Measurements from ENCODE around the gene KIFC3.
"Not testable (repeated sequence)": the region's sequence is repeated elsewhere in the genome, so short reads cannot be mapped to it uniquely, and the experiment has no call there.

The KIFC3 gene

GRCh38 chr16:57802341-57803133 is at the start of gene KIFC3:
KIFC3 (minus strand) TSS chr16:57802491; CDS start chr16:57798243, 4,248 bp downstream.
- DNase-seq: peak; percentile 89

- DNase-seq: no peak
These were observed 45.9 kb upstream of the KIFC3 start for GRCh38 chr16:57848181-57848580.

- not testable (repeated sequence) for DNase-seq
These were observed 44.6 kb upstream of the KIFC3 start for GRCh38 chr16:57846931-57847330.

- DNase-seq: no peak
These were observed 43.9 kb upstream of the KIFC3 start for GRCh38 chr16:57846078-57846697.

GRCh38 chr16:57845115-57845514 is 42.8 kb upstream of the KIFC3 start:
- DNase-seq: no peak

GRCh38 chr16:57844416-57845030 is 42.2 kb upstream of the KIFC3 start:
- DNase-seq: no peak

- DNase-seq: no peak
These were observed 41.1 kb upstream of the KIFC3 start for GRCh38 chr16:57843400-57843799.

- no peak for DNase-seq
These were observed 40.3 kb upstream of the KIFC3 start for GRCh38 chr16:57842601-57843000.

GRCh38 chr16:57840833-57841232 is 38.5 kb upstream of the KIFC3 start:
- no peak for DNase-seq

- no peak for DNase-seq
These were observed 35.9 kb upstream of the KIFC3 start for GRCh38 chr16:57838161-57838560.

GRCh38 chr16:57837305-57838125 is 35.2 kb upstream of the KIFC3 start:
- no peak for DNase-seq

- DNase-seq: not testable (repeated sequence)
These were observed 33.1 kb upstream of the KIFC3 start for GRCh38 chr16:57835439-57835838.

GRCh38 chr16:57834936-57835335 is 32.6 kb upstream of the KIFC3 start:
- no peak for DNase-seq

GRCh38 chr16:57830890-57831484 is 28.7 kb upstream of the KIFC3 start:
- DNase-seq: no peak

- no peak for DNase-seq
These were observed 27.7 kb upstream of the KIFC3 start for GRCh38 chr16:57829969-57830360.

GRCh38 chr16:57828272-57829161 is 26.2 kb upstream of the KIFC3 start:
- no peak for DNase-seq

- no peak for DNase-seq
These were observed 24.7 kb upstream of the KIFC3 start for GRCh38 chr16:57826706-57827625.

- DNase-seq: no peak
These were observed 23.8 kb upstream of the KIFC3 start for GRCh38 chr16:57826052-57826451.

- no peak for DNase-seq
These were observed 23.2 kb upstream of the KIFC3 start for GRCh38 chr16:57825298-57826044.

GRCh38 chr16:57824888-57825287 is 22.6 kb upstream of the KIFC3 start:
- DNase-seq: no peak
